ENCODE measurements around the gene CLVS2.

DNA sequence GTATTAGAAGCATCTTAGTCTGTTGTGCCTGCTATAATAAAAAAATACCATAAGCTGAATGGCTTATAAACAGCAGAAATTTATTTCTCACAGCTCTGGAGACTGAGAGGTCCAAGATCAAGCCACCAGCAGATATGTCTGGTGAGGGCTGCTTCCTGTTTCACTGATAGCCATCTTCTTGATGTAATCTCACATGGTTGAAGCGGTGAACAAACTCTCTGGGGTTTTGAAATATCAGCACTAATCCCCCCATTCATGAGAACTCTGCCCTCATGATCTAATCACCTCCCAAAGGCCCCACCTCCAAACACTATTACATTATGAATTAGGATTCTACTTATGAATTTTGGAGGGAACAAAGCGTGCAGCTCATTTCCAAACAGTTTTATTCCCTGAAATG, 11.6 kb upstream of the CLVS2 start:
- TF ChIP-seq POLR2AphosphoS5 (IDR thresholded peaks at IDR 0.05; ENCODE audit: borderline replicate concordance, low read depth, low read length) (no peak), EZH2 (IDR thresholded peaks at IDR 0.05) (no peak)
